ENCODE measurements around the gene XRCC3. TPM values are rescaled to one million over a fixed set of nuclear protein-coding genes. Genes with fewer than 3 reads are reported as not detected.

Gene XRCC3
- total and polyA plus RNA-seq, 2 donors: 5.4 to 10.6 TPM

GRCh38 chr14:103679351-103679750, 35.9 kb downstream of the XRCC3 start:
- Histone ChIP-seq H3K4me3 (ENCODE audit: low read depth, low read length) (no peak overlapping the region), H3K4me1 (ENCODE audit: insufficient read depth) (no peaks in the 10 kb centered on the region), H3K36me3 (ENCODE audit: insufficient read depth) (peaks cover 8% of the 10 kb centered on the region), H3K27ac (ENCODE audit: low read depth) (peak overlapping the region; percentile 66)
- 50% methylated on average over 13 of the region's 13 CpGs for WGBS
- DNase-seq (ENCODE audit: extremely low spot score): no peak

- Histone ChIP-seq H3K4me1 (ENCODE audit: insufficient read depth) (no peaks in the 10 kb centered on the region), H3K27ac (ENCODE audit: low read depth) (no peak overlapping the region), H3K36me3 (ENCODE audit: insufficient read depth) (peaks cover 13% of the 10 kb centered on the region), H3K4me3 (ENCODE audit: low read depth, low read length) (no peak overlapping the region)
- 81% methylated on average over 16 of the region's 16 CpGs for WGBS
- no peak for DNase-seq (ENCODE audit: extremely low spot score)
Observed at GRCh38 chr14:103676881-103677675, 38.2 kb downstream of the XRCC3 start.

GRCh38 chr14:103675957-103676356, 39.3 kb downstream of the XRCC3 start:
- Histone ChIP-seq H3K36me3 (ENCODE audit: insufficient read depth) (peaks cover 15% of the 10 kb centered on the region), H3K27ac (ENCODE audit: low read depth) (no peak overlapping the region), H3K4me3 (ENCODE audit: low read depth, low read length) (no peak overlapping the region), H3K4me1 (ENCODE audit: insufficient read depth) (no peaks in the 10 kb centered on the region)
- no peak for DNase-seq (ENCODE audit: extremely low spot score)
- 94% methylated on average over 8 of the region's 8 CpGs for WGBS

- H3K36me3 ChIP-seq (ENCODE audit: insufficient read depth): peaks cover 13% of the 10 kb centered on the region
- no peak overlapping the region for H3K4me3 ChIP-seq (ENCODE audit: low read depth, low read length)
- WGBS: 94% methylated on average over 4 of the region's 4 CpGs
- DNase-seq (ENCODE audit: extremely low spot score): no peak
- H3K27ac ChIP-seq (ENCODE audit: low read depth): no peak overlapping the region
- no peaks in the 10 kb centered on the region for H3K4me1 ChIP-seq (ENCODE audit: insufficient read depth)
Observed at GRCh38 chr14:103671911-103672310, 43.3 kb downstream of the XRCC3 start.

- DNase-seq (ENCODE audit: extremely low spot score): no peak
- Histone ChIP-seq H3K4me3 (ENCODE audit: low read depth, low read length) (no peak overlapping the region), H3K27ac (ENCODE audit: low read depth) (no peak overlapping the region), H3K4me1 (ENCODE audit: insufficient read depth) (no peaks in the 10 kb centered on the region), H3K36me3 (ENCODE audit: insufficient read depth) (peaks cover 9% of the 10 kb centered on the region)
- 96% methylated on average over 2 of the region's 2 CpGs for WGBS
Observed at GRCh38 chr14:103669370-103669769, 45.9 kb downstream of the XRCC3 start.

- 98% methylated on average over 3 of the region's 3 CpGs for WGBS
- no peak for DNase-seq (ENCODE audit: extremely low spot score)
- peaks cover 9% of the 10 kb centered on the region for H3K36me3 ChIP-seq (ENCODE audit: insufficient read depth)
Observed at GRCh38 chr14:103668117-103668516, 47.1 kb downstream of the XRCC3 start.

GRCh38 chr14:103667671-103668070, 47.6 kb downstream of the XRCC3 start:
- Histone ChIP-seq H3K4me1 (ENCODE audit: insufficient read depth) (no peaks in the 10 kb centered on the region), H3K4me3 (ENCODE audit: low read depth, low read length) (no peak overlapping the region), H3K36me3 (ENCODE audit: insufficient read depth) (peaks cover 5% of the 10 kb centered on the region), H3K27ac (ENCODE audit: low read depth) (no peak overlapping the region)
- WGBS: 89% methylated on average over 4 of the region's 4 CpGs
- no peak for DNase-seq (ENCODE audit: extremely low spot score)

More at GRCh38 chr14:103668117-103668516, 47.1 kb downstream of the XRCC3 start:
- Histone ChIP-seq H3K4me1 (ENCODE audit: insufficient read depth) (no peaks in the 10 kb centered on the region), H3K4me3 (ENCODE audit: low read depth, low read length) (no peak overlapping the region), H3K27ac (ENCODE audit: low read depth) (no peak overlapping the region)

GRCh38 chr14:103663506-103663905, 51.7 kb downstream of the XRCC3 start:
- peaks cover 3% of the 10 kb centered on the region for H3K36me3 ChIP-seq (ENCODE audit: insufficient read depth)
- 87% methylated on average over 13 of the region's 13 CpGs for WGBS

GRCh38 chr14:103662591-103662990, 52.7 kb downstream of the XRCC3 start:
- H3K36me3 ChIP-seq (ENCODE audit: insufficient read depth): peaks cover 3% of the 10 kb centered on the region
- no peak overlapping the region for H3K4me3 ChIP-seq (ENCODE audit: low read depth, low read length)
- no peaks in the 10 kb centered on the region for H3K4me1 ChIP-seq (ENCODE audit: insufficient read depth)
- H3K27ac ChIP-seq (ENCODE audit: low read depth): no peak overlapping the region
- WGBS: 96% methylated on average over 17 of the region's 17 CpGs
- DNase-seq (ENCODE audit: extremely low spot score): no peak

More at GRCh38 chr14:103663506-103663905, 51.7 kb downstream of the XRCC3 start:
- Histone ChIP-seq H3K27ac (ENCODE audit: low read depth) (no peak overlapping the region), H3K4me3 (ENCODE audit: low read depth, low read length) (no peak overlapping the region), H3K4me1 (ENCODE audit: insufficient read depth) (no peaks in the 10 kb centered on the region)
- no peak for DNase-seq (ENCODE audit: extremely low spot score)

GRCh38 chr14:103662029-103662428, 53.2 kb downstream of the XRCC3 start:
- H3K36me3 ChIP-seq (ENCODE audit: insufficient read depth): peaks cover 3% of the 10 kb centered on the region
- DNase-seq (ENCODE audit: extremely low spot score): no peak
- 89% methylated on average over 10 of the region's 10 CpGs for WGBS

GRCh38 chr14:103659631-103660030, 55.6 kb downstream of the XRCC3 start:
- Histone ChIP-seq H3K36me3 (ENCODE audit: insufficient read depth) (peaks cover 3% of the 10 kb centered on the region), H3K4me3 (ENCODE audit: low read depth, low read length) (no peak overlapping the region), H3K27ac (ENCODE audit: low read depth) (no peak overlapping the region), H3K4me1 (ENCODE audit: insufficient read depth) (no peaks in the 10 kb centered on the region)
- 97% methylated on average over 7 of the region's 7 CpGs for whole genome bisulfite sequencing
- no peak for DNase-seq (ENCODE audit: extremely low spot score)

More at GRCh38 chr14:103662029-103662428, 53.2 kb downstream of the XRCC3 start:
- Histone ChIP-seq H3K4me1 (ENCODE audit: insufficient read depth) (no peaks in the 10 kb centered on the region), H3K27ac (ENCODE audit: low read depth) (no peak overlapping the region), H3K4me3 (ENCODE audit: low read depth, low read length) (no peak overlapping the region)

GRCh38 chr14:103657471-103657870, 57.8 kb downstream of the XRCC3 start:
- Histone ChIP-seq H3K27ac (ENCODE audit: low read depth) (no peak overlapping the region), H3K4me3 (ENCODE audit: low read depth, low read length) (no peak overlapping the region), H3K36me3 (ENCODE audit: insufficient read depth) (peaks cover 3% of the 10 kb centered on the region), H3K4me1 (ENCODE audit: insufficient read depth) (no peaks in the 10 kb centered on the region)
- no peak for DNase-seq (ENCODE audit: extremely low spot score)
- WGBS: 80% methylated on average over 13 of the region's 13 CpGs

GRCh38 chr14:103656756-103657133, 58.5 kb downstream of the XRCC3 start:
- no peak overlapping the region for H3K27ac ChIP-seq (ENCODE audit: low read depth)
- H3K4me3 ChIP-seq (ENCODE audit: low read depth, low read length): no peak overlapping the region
- peaks cover 3% of the 10 kb centered on the region for H3K36me3 ChIP-seq (ENCODE audit: insufficient read depth)
- no peak for DNase-seq (ENCODE audit: extremely low spot score)
- 75% methylated on average over 1 of the region's 1 CpG for WGBS
- no peaks in the 10 kb centered on the region for H3K4me1 ChIP-seq (ENCODE audit: insufficient read depth)

- Histone ChIP-seq H3K4me3 (ENCODE audit: low read depth, low read length) (no peak overlapping the region), H3K36me3 (ENCODE audit: insufficient read depth) (peaks cover 3% of the 10 kb centered on the region), H3K4me1 (ENCODE audit: insufficient read depth) (no peaks in the 10 kb centered on the region), H3K27ac (ENCODE audit: low read depth) (no peak overlapping the region)
- WGBS: 80% methylated on average over 4 of the region's 4 CpGs
- no peak for DNase-seq (ENCODE audit: extremely low spot score)
Observed at GRCh38 chr14:103656031-103656755, 59.1 kb downstream of the XRCC3 start.
